NCI-H1694 treated with DMSO at 0.1 percent for 48 hours (cell line): Measurements from ENCODE around the gene PON1.

Source experiments
- DNase-seq: peaks from one replicate; lab custom pipeline; 2025; lab: John Stamatoyannopoulos, UW

The PON1 gene

GRCh38 chr7:95253986-95254385, 70.3 kb downstream of the PON1 start:
- no peak for DNase-seq

- no peak for DNase-seq
Observed at GRCh38 chr7:95251966-95252365, 72.4 kb downstream of the PON1 start.

GRCh38 chr7:95250571-95250970, 73.8 kb downstream of the PON1 start:
- DNase-seq: no peak
